Skeletal muscle tissue (tissue), 4 donors: ENCODE data around the gene ANO7. TPM values are rescaled to one million over a fixed set of nuclear protein-coding genes. Genes with fewer than 3 reads are reported as not detected.

ENCODE experiments used
- H3K27ac ChIP-seq: one replicate; pipeline ENCODE4 v1.7.0; 2013; ENCODE audit warnings: mild to moderate bottlenecking, low read depth, low read length, inconsistent platforms
- H3K27me3 ChIP-seq, 3 donors: one replicate each; pipeline ENCODE4 v1.7.0; 2013; ENCODE audit warnings: low read length in 3 of 3; ENCODE audit not compliant: control insufficient read depth in 3 of 3, insufficient read depth in 3 of 3
- H3K36me3 ChIP-seq, 3 donors: one replicate each; pipeline ENCODE4 v1.7.0; 2013; ENCODE audit warnings: low read length in 3 of 3; ENCODE audit not compliant: control insufficient read depth in 3 of 3, insufficient read depth in 3 of 3
- H3K4me1 ChIP-seq, 3 donors: one replicate each; pipeline ENCODE4 v1.7.0; 2013; ENCODE audit warnings: low read length in 3 of 3, mild to moderate bottlenecking in 3 of 3; ENCODE audit not compliant: control insufficient read depth in 3 of 3, insufficient read depth in 3 of 3
- H3K4me3 ChIP-seq, 3 donors: one replicate each; pipeline ENCODE4 v1.7.0; 2013; ENCODE audit warnings: low read length in 3 of 3
- H3K9ac ChIP-seq, 3 donors: one replicate each; pipeline ENCODE4 v1.7.0; 2013; ENCODE audit warnings: low read length in 3 of 3, mild to moderate bottlenecking in 3 of 3, moderate library complexity in 2 of 3, low read depth in 1 of 3
- H3K9me3 ChIP-seq, 3 donors: one replicate each; pipeline ENCODE4 v1.7.0; 2013; ENCODE audit warnings: low read length in 3 of 3; ENCODE audit not compliant: control insufficient read depth in 3 of 3
- total RNA-seq: library from RNA; depleted of rRNA; stranded (reverse); fragments of >200 nt; gene quantifications from one replicate; pipeline ENCODE4 v1.2.3, GENCODE V29; 2014
- donor health status: Osteomylitis.

The ANO7 gene
- total RNA-seq, 1 donor from 2014 or later = not detected

DNA sequence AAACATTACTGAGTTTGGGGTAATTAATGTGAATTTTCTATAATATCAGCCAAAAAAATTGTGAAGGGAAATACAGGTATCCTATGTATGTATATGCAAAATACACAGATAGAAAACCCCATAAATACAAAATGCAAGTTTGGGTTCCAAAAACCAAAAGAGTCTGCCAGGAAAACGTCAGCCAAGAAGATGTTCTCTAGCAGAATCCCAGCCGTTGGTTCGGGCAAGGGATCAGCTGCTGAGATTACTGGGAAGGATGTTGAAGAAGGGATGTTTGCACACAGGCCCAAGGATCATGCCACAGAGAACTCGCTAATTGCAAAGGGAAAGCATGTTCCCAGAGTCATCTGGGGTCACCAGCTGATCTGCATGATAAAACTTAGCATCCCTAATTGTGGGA is 9.5 kb upstream of the ANO7 start:
- peaks cover 25 to 47% (median 30%) of the 10 kb centered on the region in 3 donors for H3K36me3 ChIP-seq
- H3K9me3 ChIP-seq = no peaks in the 10 kb centered on the region
- no peaks in the 10 kb centered on the region for H3K27me3 ChIP-seq
- no peak overlapping the region for H3K27ac ChIP-seq
- no peak overlapping the region for H3K9ac ChIP-seq
- no peak overlapping the region for H3K4me3 ChIP-seq
- H3K4me1 ChIP-seq = no peaks in the 10 kb centered on the region

DNA sequence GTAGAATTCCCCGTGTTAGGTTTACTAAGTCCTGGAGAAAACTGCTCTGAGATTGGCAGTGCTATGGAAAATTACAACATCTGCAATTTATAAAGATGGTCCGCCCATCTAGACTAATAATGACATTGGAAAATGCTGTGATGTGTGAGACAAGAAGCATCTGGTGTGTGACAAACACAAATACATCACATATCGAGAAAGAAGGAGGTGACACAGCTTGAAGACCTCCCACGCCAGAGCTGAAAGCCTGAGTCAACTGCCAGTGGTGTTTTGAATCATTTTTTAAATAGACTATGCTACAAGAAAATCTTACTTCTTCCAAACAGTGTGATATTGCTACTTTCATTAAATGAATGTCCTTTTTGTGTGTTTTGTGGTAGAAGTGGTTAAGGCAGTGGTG is 8.6 kb upstream of the ANO7 start:
- no peaks in the 10 kb centered on the region for H3K4me1 ChIP-seq
- no peaks in the 10 kb centered on the region for H3K27me3 ChIP-seq
- H3K36me3 ChIP-seq = peaks cover 22 to 43% (median 29%) of the 10 kb centered on the region in 3 donors

DNA sequence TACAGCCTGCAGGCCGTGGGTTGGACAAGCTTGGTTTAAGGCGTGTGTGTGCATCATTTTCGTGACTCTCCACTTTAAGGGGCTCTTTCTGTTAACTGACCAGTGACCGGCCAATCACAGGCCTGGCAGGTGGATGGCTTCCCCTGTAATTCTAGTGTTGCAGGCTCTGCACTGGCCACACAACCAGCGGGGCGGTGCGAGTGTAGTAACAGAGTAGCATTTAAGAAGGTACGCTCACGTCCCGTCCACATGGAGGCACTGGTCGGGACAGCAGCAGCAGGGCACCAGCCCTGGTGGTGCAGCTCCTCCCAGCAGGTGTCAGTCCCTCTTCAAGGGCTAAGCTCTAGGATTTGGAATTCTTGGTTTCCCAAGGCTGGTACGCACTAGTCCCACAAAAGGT is 8.0 kb upstream of the ANO7 start:
- H3K27me3 ChIP-seq = no peaks in the 10 kb centered on the region
- no peak overlapping the region for H3K9ac ChIP-seq
- H3K4me3 ChIP-seq = no peak overlapping the region
- peaks cover 22 to 37% (median 23%) of the 10 kb centered on the region in 3 donors for H3K36me3 ChIP-seq
- no peaks in the 10 kb centered on the region for H3K9me3 ChIP-seq
- no peak overlapping the region for H3K27ac ChIP-seq
- H3K4me1 ChIP-seq = no peaks in the 10 kb centered on the region

More for the DNA sequence above, 8.6 kb upstream of the ANO7 start:
- Histone ChIP-seq H3K4me3 (no peak overlapping the region), H3K9ac (no peak overlapping the region), H3K27ac (no peak overlapping the region), H3K9me3 (no peaks in the 10 kb centered on the region)

DNA sequence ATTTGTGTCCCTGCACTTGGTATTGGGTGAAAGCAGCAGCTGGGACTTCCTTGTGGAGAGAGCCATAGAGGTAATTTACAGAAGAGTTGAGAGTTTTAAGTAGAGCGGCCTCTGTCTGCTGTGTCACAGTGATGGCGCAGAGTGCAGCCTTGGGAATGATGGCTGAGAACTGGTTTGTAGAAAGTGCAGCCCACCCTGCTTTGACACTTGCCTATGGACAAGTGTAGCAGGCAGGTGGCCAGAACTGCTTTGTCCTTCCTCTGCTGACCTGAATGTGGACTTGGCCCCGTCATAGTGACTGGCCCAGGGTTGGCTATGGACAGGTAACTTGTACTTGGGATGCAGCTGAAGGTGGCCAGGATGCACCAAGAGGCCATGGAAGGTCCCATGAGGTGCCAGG is 6.4 kb upstream of the ANO7 start:
- Histone ChIP-seq H3K36me3 (peaks cover 17 to 33% (median 23%) of the 10 kb centered on the region in 3 donors), H3K27ac (no peak overlapping the region), H3K9me3 (no peaks in the 10 kb centered on the region), H3K9ac (no peak overlapping the region), H3K27me3 (peaks cover 0 to 4% (median 0%) of the 10 kb centered on the region in 3 donors), H3K4me1 (no peaks in the 10 kb centered on the region), H3K4me3 (no peak overlapping the region)

DNA sequence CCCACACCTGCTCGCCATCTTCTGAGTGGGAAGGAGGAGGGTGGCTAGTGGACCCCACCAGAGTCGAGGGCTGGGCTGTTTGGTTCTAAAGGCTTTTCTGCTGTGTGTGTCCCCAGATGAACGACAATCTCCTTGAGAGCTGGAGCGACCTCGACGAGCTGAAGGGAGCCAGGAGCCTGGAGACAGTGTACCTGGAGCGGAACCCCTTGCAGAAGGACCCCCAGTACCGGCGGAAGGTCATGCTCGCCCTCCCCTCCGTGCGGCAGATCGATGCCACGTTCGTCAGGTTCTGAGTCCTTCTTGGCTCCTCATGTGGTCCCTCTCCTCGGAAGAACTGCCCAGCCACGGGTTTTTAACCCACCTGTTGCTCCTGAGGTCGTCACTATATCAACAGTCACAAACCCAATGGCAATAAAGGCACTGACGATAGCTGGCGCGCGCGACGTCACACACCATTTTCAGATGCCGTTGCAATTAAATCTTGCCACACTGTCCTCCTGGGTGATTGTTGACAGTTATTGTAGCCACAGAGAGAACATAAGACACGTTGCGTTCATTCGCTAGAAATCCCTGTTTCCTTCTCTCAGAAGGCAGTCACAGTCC is 5.8 kb upstream of the ANO7 start:
- H3K4me1 ChIP-seq = no peaks in the 10 kb centered on the region
- H3K9me3 ChIP-seq = no peaks in the 10 kb centered on the region
- no peak overlapping the region for H3K27ac ChIP-seq
- H3K36me3 ChIP-seq = peaks cover 16 to 32% (median 23%) of the 10 kb centered on the region in 3 donors
- H3K9ac ChIP-seq = no peak overlapping the region
- peaks cover 0 to 7% (median 0%) of the 10 kb centered on the region in 3 donors for H3K27me3 ChIP-seq
- H3K4me3 ChIP-seq = no peak overlapping the region

DNA sequence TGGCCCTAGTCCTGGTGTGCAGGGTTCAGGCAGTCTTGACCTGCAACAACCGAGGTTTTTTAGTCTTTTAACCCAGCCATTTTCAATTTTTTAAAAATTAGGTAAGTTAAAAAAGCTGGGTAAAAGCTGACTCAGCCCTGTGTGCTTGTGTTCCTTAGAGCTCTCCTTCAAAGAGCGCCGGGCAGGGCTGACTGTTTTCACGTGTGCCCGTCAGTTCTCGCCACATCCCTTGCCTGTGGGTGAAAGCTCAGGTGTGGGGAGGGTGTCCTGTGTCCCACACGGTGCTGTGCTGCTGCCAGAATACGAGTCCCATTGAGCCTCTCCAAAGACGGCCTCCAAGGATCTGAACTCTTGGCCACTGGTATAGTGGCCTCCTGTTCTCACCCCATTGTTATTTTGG is 5.3 kb upstream of the ANO7 start:
- Histone ChIP-seq H3K27ac (no peak overlapping the region), H3K36me3 (peaks cover 12 to 26% (median 23%) of the 10 kb centered on the region in 3 donors), H3K4me3 (no peak overlapping the region), H3K4me1 (no peaks in the 10 kb centered on the region), H3K9me3 (no peaks in the 10 kb centered on the region), H3K9ac (no peak overlapping the region), H3K27me3 (peaks cover 0 to 7% (median 0%) of the 10 kb centered on the region in 3 donors)

DNA sequence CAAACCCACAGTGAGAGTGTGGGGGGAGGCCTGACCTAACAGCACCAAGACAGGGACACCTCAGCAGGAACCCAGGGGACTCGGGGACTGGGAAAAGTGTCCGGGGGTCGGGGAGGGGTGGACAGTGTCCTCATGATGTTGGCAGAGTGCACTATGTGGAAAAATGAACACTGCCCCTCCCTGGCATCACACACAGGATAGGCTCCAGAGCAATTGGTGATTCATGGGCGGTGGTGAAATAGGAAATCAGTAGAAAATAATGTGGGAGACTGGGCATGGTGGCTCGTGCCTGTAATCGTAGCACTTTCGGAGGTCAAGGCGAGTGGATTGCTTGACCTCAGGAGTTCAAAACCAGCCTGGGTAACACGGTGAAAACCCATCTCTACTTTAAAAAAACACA is 3.6 kb upstream of the ANO7 start:
- Histone ChIP-seq H3K4me3 (no peak overlapping the region), H3K9me3 (no peaks in the 10 kb centered on the region), H3K9ac (no peak overlapping the region), H3K27ac (no peak overlapping the region), H3K36me3 (peaks cover 12 to 16% (median 14%) of the 10 kb centered on the region in 3 donors), H3K27me3 (peaks cover 0 to 12% (median 0%) of the 10 kb centered on the region in 3 donors), H3K4me1 (no peaks in the 10 kb centered on the region)

DNA sequence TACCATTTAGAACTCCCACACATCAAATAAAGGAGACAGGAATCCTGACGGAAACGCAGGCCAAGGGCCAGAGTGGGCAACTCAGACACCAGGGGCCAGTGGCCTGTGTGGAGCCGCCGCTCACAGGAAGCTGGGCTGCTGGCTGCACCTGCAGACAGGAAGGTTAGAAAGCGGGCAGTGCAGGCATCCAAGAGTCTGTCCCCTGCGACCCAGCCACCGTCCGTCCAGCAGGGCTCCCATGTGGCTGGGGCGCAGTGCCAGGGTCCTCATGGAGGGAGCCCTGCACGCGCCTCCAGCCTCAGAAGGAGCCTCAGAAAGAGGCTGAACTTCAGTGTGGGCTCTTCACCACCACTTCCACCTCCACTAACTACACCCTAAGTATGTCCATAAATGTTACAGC is 2.5 kb upstream of the ANO7 start:
- Histone ChIP-seq H3K4me1 (no peaks in the 10 kb centered on the region), H3K9ac (no peak overlapping the region), H3K27me3 (peaks cover 0 to 12% (median 0%) of the 10 kb centered on the region in 3 donors), H3K4me3 (no peak overlapping the region), H3K9me3 (no peaks in the 10 kb centered on the region), H3K27ac (no peak overlapping the region), H3K36me3 (peaks cover 12 to 14% (median 12%) of the 10 kb centered on the region in 3 donors)

DNA sequence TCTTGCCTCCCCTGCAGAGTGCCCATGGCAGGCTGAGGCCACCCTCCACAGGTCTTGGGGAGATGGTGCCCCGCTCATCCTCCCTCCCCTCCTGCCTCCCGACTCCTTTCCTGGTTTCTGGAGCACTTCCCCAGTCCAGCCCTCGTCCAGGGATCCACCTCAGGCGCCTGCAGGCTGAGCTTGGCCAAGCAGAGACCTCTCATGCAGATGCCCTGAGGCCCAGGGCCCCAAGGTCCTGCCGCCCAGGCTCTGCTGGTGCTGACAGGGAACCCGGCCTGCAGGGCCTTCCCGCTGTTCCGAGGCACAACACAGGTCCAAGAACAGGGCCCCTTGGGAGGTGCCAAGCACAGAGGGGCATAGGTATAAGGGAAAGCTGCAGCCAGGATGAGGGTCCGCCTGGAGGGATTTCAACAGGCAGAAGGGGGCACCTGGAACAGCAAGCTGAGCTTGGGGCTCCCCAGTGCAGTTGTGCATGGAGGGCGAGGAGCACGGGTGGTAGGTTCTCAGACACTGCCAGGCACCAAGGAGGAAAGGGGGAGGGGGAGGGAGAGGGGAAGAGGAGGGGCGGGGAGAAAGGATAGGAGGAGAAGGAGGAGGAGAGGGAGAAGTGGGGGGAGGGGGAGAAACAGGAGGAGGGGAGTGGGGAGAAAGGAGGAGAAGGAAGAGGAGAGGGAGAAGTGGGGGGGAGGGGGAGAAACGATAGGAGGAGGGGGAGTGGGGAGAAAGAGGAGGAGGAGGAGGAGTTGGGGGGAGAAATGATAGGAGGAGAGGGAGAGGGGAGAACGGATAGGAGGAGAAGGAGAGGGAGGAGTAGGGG is 1.2 kb upstream of the ANO7 start:
- Histone ChIP-seq H3K27me3 (peaks cover 0 to 12% (median 0%) of the 10 kb centered on the region in 3 donors), H3K36me3 (peaks cover 8 to 10% (median 9%) of the 10 kb centered on the region in 3 donors), H3K27ac (no peak overlapping the region), H3K4me1 (no peaks in the 10 kb centered on the region), H3K9me3 (no peaks in the 10 kb centered on the region), H3K4me3 (no peak overlapping the region), H3K9ac (no peak overlapping the region)

DNA sequence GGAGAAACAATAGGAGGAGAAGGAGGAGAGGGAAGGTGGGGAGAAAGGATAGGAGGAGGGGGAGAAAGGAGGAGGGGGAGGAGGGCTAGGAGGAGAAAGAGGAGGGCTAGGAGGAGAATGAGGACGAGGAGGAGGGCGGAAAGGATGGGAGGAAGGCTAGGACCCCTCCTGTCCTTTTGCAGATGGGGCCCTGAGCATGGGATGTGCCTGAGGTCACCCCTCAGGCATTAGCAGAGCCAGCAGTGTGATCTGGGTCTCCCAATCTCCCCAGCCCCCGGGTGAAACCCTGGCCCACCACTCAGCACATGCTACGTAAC is 601 bp upstream of the ANO7 start:
- H3K4me1 ChIP-seq = no peaks in the 10 kb centered on the region
- peaks cover 3 to 6% (median 4%) of the 10 kb centered on the region in 3 donors for H3K36me3 ChIP-seq
- H3K9ac ChIP-seq = no peak overlapping the region
- H3K27me3 ChIP-seq = peaks cover 0 to 12% (median 0%) of the 10 kb centered on the region in 3 donors
- H3K4me3 ChIP-seq = no peak overlapping the region
- no peaks in the 10 kb centered on the region for H3K9me3 ChIP-seq
- H3K27ac ChIP-seq = no peak overlapping the region
